DMS153 treated with DMSO at 0.1 percent for 48 hours (cell line): ENCODE measurements around the gene DYRK1A.

Experiments
- DNase-seq: peaks from one replicate; lab custom pipeline; 2025; ENCODE audit not compliant: unreplicated experiment; lab: John Stamatoyannopoulos, UW

DYRK1A gene

DNA sequence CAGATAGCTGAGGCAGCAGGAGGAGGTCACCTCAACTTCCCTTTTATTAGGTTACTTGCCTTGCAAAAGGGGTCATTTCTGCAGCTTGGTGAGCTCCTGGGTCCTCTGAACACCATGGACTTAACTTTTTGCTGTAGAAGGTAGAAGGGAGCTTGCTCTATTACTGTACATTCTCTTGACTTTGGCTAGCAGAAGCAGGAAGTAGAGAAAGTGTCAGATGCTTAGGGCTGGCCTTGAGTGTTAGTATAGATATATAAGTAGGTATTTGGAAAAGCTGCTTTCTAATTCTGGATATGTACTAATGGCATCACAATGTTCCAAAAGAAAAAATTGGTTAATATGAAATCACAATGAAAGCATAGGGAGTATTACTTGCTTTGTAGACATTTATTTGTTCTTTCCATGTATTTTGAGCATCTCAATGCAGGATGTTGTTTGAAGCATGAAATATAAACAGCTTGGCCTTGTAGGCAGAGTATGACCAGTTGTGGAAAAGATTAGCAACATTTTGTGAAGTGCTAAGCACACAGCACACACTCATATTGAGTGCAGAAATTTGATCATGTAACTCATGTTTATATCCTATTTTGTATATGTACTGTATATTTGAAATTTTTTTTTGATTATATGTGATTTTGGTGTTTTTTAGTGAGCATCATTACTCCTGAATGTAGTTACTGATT lies 108.8 kb downstream of the DYRK1A start:
- no peak for DNase-seq

DNA sequence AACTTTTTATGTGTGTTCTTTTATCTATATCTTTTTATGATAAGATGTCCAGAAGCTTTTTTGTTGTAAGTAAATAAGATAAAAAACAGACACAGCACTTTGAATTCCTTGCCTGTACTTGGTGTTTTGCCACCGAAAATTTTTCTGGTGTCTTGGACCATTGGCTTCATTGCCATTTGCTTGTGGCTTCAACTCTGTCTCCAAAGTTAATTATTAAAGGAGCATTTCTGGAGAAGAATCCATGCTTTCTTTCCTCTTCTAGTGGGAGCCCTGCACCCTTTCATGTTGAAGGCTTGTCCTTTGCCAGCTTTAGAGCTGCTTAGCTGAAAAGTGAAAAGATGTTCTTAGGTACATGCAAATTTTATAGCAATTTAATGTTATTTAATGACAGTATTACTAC lies 112.2 kb downstream of the DYRK1A start:
- no peak for DNase-seq

DNA sequence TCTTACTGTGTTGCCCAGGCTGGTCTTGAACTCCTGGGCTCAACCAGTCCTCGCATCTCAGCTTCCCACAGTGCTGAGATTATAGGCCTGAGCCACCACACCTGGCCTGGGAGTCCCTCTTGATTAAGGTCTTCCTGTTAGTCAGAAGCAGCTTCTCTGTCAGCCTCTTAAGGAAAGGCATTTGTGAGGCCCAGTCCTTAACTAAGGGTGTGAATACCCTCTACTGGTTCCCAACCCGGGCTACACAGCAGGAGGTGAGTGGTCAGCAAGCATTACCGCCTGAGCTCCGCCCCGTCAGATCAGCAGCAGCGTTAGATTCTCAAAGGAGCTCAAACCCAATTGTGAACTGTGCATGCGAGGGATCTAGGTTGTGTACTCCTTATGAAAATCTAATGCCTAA lies 117.2 kb downstream of the DYRK1A start:
- DNase-seq: no peak

DNA sequence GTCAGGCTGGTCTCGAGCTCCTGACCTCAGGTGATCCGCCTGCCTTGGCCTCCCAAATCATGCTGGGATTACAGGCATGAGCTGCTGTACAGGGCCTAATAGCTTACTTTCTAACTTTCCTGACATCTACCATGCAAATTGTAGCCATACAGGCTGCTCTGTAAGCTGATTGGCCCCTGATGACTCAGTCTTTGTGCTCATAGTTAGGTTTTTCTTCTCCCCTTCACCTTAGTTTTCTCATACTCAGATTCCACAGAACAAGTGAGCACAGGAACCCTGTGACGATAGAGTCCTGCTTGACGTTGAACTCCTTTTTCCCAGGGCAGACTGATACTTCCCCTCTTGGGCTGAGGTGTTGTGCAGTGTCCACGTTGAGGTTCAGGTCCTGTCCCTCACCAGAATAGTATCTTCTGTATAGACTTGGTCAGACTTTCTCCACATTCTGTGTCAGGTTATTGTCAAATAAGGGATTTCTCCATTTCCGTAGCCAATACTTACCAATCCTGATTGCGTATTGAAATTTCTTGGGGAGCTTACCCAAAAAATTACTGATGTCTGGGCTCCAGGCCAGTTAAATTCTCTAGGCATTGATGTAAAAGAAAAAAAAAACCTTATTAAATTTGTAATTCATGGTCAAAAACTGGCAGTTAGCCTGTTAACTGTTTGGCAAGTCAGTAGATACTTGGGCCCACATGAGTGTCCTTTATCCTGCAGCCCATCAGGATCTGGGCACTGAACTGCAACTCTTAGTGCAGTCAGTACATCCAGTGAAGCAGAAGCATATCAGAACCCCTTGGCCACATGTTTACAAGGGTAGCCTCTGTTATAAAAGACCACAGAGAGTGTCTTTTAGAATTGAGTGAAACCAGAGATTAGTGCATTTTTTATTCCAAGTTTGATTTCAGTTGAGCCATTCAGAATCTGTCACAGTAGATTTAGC lies 118.2 kb downstream of the DYRK1A start:
- DNase-seq: no peak

DNA sequence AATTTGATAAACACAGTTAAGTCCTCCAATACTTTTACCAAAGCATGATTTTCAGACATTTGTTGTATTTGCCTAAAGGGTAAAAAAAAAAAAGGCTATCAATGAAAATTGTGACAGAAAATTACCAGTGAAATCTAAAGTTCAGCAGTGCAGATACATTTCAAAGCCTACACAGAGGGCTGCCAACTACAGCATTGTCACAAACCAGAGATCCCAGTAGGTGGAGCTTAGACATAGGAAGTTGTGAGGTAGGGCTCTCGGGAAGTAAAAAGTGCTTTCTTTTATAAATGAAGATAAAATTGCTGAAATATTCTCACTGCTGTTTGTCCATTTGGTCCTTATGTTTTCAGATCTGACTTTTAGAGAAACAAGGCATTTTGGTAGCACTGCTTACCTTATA lies 123.0 kb downstream of the DYRK1A start:
- DNase-seq: no peak

DNA sequence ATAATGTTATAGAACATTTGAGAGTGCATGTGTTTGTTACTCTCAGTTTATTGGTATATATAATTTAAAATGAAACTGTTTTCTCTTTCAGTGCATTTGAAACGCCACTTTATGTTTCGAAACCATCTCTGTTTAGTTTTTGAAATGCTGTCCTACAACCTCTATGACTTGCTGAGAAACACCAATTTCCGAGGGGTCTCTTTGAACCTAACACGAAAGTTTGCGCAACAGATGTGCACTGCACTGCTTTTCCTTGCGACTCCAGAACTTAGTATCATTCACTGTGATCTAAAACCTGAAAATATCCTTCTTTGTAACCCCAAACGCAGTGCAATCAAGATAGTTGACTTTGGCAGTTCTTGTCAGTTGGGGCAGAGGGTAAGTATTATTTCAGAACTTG lies 123.5 kb downstream of the DYRK1A start:
- no peak for DNase-seq

DNA sequence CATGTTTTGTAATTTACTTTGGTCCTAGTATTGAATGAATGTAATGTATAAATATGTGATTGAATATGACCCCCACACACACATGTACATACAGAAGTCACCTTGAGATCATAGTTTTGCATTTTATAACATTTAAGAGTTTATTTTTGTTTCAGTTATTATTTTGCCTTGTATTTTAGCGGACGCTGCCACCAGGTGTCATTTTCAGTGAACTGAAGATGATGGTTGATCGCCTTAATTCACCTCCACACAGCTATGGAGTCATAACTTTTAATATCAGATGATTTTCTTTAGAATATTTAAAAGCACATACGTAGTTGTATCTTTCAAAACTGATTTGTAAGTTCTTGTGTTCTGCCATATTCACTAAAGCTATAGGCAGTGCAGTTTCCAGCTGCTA lies 130.4 kb downstream of the DYRK1A start:
- no peak for DNase-seq

DNA sequence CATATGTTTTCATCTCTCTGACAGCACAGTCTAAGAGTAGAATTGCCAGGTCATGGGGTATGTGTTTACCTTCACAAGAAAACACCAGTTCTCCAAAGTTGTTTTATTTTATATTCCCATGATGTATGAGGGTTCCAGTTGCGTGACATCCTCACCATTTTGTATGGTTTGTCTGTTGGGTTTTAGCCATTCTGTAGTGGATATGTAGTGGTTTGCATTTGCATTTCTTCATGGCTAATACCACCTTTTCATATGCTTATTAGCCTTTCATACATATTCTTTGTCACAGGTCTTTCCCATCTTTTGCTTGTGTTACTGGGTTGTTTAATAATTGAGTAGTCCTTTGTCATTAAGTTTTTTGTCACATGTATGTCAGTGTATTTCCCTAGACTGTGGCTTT lies 132.1 kb downstream of the DYRK1A start:
- no peak for DNase-seq

DNA sequence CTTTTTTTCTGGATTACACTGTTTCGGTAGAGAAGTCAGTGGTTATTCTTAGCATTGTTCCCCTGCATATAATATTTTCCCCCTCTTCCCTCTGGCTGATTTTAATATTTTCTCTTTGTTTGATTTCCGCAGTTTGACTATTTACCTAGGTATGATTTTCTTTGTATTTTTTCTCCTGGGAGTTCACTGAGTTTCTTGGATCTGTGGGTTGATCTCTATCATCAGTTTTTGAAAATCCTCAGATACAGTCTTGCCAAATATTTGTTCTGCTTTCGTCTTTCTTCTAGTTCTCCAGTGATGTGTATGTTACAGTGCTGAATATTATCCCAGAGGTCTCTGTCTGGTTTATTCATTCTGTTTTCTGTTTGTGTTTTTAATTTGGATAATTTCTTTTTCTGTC lies 136.4 kb downstream of the DYRK1A start:
- DNase-seq: no peak

DNA sequence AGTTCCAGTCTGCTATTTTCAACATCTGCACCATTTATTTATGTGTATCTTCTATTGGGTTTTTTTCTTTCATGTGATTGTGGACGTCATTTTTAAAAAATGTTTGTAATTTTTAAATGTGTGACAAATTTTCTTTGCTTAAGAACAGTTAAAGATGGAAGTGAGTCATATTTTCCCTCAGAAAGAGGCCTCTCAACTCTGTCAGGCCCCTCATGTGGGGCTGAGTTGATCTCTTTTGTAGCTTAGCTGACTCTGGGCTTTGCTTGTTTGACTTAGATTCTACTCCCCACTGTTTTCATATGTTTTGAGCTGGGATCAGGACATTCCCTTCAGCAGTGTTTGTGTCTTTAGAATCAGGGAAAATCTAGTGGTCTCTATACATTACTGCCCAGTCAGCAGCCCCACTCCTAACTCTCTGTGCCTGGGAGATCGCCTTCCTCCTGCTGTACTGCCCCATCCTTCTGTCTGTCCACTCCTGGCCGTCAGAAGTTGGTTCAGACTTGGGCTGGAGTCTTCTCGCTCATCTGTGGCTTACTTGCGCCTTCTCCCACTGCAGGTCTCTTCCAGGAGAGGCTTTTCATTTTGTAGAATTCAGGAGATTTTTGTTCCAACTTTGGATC lies 137.4 kb downstream of the DYRK1A start:
- DNase-seq: no peak

DNA sequence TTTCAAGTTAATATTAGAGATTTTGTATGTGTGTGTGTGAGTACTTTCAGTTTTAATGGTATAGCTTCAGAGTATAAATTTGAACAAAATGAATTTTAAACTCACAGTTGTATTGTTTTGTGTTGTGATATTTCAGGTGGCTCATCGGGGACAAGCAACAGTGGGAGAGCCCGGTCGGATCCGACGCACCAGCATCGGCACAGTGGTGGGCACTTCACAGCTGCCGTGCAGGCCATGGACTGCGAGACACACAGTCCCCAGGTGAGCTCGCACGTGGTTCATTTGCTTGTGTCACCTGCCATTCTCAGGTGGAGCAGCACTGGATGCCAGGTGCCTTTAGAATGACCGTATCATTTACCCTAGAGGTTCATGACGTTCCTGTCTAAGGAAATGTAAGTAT lies 139.4 kb downstream of the DYRK1A start:
- no peak for DNase-seq

DNA sequence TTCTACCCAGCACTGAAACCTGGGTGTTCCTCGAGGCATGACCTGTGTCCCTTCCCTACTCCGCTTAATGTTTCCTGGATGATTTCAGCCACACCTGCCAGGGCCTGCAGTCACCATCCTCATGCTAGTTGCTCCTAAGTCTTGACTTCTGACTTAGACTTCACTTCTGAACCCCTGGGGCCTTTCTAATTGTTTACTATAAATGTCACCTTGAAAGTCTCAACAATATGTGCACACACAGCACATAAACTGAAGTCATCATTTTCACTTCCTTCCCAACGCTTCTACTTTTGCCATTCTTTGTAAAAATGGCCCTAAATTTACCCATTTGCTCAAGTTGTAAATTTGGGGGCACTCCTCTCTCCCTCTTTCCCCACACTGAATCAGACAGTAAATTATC lies 141.1 kb downstream of the DYRK1A start:
- DNase-seq: no peak

DNA sequence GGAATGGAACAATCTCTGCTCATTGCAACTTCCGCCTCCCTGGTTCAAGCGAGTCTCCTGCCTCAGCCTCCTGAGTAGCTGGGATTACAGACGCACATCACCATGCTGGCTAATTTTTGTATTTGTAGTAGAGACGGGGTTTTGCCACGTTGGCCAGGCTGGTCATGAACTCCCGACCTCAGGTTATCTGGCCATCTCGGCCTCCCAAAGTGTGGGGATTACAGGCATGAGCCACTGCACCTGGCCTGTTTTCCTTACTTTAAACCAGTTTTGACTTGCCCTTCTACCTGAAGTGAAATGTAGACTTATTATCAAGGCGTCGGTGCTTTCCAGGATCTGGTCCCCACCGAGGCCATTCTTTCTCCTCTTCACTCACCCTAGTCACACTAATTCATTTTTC lies 141.8 kb downstream of the DYRK1A start:
- no peak for DNase-seq

DNA sequence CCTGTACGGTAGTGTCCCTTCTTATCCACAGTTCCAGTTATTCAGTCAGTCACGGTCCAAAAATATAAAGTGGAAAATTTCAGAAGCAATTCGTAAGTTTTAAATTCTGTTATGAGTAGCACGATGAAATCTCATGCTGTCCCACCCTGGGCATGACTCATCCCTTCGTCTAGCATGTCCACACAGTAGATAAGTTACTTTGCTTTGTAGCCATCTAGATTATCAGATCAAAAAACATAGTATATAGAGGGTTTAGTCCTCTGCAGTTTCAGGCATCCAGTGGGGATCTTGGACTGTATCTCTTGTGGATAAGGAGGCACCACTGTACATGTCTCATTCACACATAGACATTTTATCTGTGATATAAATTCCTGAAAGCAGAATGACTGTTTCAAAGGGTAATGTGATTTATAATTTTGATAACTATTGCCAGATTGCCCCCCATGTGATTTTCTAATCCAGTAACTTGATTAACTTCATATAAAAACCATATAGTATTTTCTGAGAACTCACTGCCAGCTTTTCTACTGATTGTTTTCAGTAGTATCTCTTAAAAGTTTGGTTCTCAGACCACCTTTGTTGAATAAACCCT lies 143.3 kb downstream of the DYRK1A start:
- DNase-seq: no peak

DNA sequence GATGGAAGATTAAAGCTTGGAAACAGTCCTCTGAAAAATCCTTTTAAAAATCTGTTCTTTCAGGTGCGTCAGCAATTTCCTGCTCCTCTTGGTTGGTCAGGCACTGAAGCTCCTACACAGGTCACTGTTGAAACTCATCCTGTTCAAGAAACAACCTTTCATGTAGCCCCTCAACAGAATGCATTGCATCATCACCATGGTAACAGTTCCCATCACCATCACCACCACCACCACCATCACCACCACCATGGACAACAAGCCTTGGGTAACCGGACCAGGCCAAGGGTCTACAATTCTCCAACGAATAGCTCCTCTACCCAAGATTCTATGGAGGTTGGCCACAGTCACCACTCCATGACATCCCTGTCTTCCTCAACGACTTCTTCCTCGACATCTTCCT lies 145.3 kb downstream of the DYRK1A start:
- DNase-seq: no peak

DNA sequence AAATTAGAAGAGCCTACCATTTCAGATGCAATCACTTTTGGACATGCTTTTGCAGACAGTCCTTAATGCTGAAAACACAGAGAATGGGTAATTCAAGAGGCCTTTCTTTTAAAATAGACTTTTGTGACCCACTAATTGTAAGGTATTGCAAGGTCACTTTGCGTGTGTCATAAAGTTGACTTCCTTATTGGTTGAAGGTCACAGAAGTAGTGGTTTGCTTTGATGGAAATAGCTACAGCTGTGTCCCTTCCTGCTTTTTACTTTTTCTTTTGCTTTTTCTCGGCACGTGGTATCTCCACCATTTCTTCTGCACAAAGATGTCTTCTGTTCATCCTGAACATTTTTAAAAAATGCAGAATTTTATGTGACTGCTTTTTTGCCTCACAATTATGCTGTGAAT lies 146.8 kb downstream of the DYRK1A start:
- no peak for DNase-seq

DNA sequence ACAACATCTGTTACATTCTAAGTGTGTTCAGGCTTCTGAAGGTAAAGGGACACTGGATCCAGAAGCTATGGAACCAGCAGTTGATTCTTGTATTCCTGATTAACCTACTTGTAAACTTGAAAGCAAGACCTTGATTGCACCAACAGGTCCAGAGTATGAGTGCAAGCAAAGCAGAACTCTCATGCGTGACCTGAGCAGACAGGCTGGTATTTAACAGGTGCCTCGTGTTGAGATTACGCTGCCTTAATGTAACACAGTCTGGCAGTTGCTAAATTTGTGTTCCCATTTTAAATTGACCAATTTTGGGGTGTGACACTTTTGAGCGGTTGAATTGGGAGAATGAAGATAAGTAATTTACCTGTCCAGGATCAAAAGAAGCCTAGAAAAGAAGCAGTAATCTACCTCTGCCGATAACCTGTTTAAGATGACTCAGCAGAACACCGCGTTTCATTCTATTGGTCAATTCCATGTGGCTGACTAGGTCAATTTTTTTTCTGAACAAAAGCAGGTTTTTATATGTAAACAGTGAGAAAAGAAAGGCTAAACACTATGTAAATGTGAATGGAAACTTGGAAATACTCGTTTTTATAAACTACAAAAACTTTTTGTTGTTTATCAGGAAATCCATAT lies 147.6 kb downstream of the DYRK1A start:
- no peak for DNase-seq

DNA sequence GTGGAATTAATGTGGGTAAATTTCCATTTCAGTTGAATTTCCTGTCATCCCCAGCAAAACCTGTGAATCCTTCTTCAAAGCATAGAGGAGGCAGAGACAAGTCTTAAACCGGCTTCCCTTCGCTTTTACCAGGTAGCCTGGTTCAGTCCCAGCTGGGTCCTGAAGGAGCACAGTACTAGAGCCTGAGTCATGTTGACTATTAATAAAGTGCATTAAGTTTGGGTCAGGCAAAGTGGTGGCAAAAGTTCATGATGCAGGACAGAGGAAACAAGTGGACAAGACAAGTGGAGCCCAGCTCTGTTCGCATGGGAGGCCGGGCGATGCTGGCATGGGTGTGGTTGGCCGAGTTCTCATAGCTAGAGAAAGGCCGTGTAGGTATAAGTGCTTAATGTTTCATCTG lies 150.4 kb downstream of the DYRK1A start:
- DNase-seq: no peak

DNA sequence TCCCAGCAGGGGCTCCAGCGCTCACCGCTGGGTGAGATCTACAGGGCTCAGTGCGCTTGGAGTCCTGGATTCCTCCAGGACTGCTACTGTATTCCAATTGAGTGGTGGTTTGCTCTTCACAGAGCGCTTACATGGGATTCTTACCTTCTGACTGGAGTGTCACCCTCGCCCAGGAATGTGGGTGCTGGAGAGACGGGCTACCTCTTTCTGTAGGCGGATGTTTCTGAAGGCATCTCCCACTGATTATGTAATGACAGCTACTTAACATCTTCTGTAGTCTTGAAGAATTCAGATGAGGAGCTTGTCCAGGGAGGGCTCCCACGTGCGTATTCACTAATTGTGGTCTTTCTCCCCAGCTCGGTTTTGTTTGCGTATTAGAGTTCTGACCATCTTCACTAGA lies 154.2 kb downstream of the DYRK1A start:
- no peak for DNase-seq

DNA sequence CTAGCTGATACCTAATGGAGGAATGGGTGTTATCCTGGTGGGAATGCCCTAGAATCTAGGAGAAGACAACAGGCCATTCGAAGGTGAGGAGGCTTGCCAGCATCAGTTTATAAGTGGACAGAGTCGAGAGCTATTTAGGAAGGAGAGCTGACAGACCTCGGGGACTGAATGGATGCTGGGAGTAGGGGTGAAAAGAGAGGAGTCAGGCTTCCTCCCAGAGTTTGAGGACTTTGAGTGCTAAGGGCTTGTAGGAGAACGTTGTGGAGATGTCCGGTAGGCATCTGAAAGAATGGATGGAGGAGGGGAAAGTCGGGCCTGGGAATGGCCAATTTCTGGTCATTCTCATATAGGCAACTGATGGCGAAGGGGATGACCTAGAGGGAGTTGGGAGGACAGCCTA lies 155.1 kb downstream of the DYRK1A start:
- no peak for DNase-seq

DNA sequence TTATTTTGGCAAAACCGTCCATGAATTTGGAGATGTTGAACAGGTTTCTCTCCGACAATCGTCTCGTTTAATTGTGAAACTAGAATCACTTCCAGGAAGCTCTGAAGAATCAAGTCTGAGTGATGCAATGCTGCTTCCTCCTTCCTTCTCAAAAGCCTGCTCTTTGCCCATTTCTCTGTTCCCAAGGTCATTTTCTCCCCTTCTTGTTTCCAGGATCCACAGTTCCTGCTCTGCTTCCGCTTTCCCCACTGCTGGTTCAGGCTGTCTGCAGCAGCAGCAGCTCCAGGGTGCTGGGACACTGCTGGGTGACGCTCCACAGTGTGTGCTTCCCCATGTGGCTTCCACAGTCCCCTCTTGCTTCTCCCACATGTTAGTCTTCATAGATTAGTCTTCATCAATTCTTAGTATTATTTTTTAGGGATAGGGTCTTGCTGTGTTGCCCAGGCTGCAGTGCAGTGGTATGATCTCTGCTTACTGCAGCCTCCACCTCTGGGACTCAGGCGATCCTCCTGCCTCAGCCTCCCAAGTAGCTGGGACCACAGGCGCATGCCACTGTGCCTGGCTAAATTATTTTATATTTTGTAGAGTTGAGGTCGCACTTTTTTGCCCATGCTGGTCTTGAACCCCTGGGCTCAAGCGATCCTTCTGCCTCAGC lies 156.2 kb downstream of the DYRK1A start:
- no peak for DNase-seq
